Activated effector memory CD4-positive, alpha-beta T cell treated with anti-CD3 and anti-CD28 coated beads, Interleukin-2, amount 50 U/mL, for 16 hours (primary cell): ENCODE results near the gene SHLD1.

Experiments
- DNase-seq: peaks from one replicate; pipeline ENCODE4 v3.0.0-alpha.2; 2020

The SHLD1 gene

GRCh38 chr20:5822569-5822968 lies 72.4 kb downstream of the SHLD1 start:
- DNase-seq: no peak

GRCh38 chr20:5825130-5825719 lies 75.0 kb downstream of the SHLD1 start:
- DNase-seq: no peak

GRCh38 chr20:5827098-5827853 lies 77.1 kb downstream of the SHLD1 start:
- DNase-seq: no peak

DNA sequence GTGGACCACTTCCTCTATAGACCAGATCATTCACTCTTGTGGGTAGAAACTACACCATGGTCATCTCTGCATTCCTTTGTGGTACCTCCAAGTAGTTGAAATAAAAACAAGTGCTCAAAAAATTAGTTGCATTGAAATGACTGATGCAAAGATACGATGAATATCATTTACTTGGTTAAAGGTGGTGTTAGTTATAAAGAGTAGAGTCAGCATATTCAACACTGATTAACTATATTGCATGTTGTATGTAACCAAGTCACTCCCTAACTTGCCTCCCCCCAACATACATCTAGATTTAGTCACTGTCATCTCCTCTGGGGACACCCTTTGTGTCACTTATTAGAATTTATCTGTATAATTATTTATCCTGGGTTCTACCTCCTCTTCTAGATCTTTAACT lies 77.7 kb downstream of the SHLD1 start:
- no peak for DNase-seq

DNA sequence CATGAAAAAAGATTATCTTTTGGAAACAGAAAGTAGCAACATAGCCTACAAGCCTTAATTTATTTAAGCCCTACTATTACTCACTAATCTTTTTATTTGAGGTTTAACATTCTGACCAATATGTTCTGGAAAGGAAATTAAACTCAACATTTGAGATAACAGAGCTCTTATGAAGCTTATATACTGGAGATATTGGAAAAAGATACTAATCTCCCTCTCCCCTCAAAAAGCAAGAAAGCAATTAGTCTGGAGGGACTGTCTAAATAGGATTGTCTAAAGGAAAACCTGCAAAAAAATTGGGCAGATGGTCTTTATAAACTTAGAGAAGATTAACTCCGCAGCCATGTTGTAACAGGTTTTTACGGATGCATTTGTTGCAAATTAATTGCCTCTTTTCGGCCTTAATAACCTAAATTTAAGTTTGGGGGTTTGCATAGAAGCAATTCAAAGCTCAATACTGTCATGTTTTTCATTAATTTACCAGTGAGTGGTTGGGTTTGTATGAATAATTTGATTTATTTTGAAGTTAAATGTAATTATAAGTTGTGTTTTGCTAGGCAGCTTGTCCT lies 79.1 kb downstream of the SHLD1 start:
- DNase-seq: no peak

DNA sequence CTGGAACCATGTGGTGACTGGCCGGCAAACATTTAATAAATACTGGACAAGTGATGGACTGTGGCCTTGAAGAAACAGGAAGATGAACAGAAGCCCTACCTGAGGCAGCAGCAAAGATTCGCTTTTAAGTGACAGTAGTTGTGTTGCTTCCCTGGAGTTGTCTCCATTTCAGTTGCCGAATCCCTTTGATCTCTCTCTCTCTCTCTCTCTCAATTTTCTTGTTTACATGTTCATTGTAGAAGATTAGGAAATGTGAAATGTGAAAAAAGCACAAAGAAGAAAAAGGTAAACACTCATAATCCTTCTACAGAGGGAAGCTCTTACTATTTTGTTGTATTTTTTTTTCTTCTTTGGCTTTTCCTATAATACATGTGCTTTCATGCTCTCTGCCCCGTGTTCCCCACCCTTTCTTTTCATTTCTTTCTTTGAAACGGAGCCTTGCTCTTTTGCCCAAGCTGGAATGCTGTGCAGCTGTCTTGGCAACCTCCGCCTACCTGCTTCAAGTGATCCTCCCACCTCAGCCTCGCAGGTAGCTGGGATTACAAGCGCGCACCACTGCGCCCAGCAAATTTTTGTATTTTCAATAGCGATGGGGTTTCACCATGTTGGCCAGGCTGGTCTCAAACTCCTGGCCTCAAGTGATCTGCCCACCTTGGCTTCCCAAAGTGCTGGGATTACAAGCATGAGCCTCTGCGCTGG lies 81.5 kb downstream of the SHLD1 start:
- no peak for DNase-seq

DNA sequence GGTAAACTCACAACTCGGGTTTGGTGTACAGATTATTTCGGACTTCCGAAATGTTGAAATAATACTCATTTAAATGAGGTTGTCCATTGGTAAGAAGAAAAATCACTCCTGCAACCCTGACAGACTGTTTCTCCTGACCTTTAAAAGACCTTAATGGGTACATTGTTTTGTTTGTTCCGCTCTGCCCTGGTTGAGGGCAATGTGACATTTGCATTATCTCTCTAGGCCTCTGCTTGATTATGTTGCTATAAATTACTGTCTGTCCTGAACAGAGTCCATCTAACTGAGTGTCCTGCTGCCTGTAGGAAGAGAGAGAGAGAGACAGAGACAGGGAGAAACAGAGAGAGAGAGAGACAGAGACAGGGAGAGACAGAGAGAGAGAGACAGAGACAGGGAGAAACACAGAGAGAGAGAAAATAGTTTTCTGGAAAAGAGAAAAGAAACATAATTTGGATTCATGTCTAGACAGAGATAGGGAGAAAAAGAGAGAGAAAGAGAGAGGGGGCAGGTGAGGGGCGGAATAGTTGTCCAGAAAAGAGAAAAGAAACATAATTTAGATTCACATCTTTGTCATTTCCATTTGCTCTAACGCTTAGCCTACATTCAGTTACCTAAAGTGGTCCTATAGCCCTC lies 83.2 kb downstream of the SHLD1 start:
- DNase-seq: no peak

DNA sequence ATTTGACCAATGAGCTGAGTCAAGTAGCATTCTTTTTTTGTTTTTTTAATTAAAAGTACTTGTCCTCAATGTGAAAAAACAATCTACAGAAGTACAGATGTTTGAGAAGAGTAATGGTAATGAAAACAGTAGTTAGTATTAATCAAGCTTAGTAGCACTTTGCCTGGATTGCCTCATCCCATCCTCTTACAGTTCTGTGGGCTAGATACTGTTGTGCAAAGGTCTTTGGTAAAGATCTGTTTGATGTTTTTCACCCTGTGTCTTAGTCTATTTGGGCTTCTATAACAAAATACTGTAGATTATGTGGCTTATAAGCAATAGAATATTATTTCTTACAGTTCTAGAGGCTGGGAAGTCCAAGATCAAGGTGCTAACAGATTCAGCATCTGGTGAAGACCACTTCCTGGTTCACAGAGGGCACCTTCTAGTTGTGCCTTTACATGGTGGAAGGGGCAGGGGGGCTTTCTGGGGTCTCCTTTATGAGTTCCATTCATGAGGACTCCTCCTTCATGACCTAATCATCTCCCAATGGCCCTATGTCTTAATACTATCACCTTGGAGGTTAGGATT lies 84.3 kb downstream of the SHLD1 start:
- DNase-seq: no peak

DNA sequence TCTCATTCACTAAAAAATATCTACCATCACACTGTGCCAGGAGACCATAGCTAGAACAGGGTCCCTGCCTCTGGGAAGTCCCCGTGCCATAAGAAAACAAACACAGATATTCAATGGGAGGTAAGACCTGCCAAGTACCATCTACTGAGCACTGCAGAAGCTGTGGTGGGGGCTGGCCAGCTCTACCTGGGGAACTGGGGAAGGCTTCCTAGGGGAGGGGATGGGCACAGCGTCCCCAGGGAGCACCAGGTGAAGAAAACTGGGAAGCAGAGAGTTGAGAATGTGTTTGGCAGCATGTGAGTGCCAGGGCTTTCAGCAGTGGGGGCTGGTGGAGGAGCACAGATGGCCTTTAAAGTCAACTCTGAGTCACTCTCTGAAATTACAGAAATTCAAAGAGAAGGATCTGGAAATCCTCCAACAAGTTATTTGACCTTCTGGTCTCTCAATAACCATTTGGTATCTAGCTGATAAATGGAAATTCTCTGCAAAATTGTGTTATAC lies 85.2 kb downstream of the SHLD1 start:
- peak; percentile 68 for DNase-seq

- no peak for DNase-seq
Observed at GRCh38 chr20:5835871-5836270, 85.7 kb downstream of the SHLD1 start.

DNA sequence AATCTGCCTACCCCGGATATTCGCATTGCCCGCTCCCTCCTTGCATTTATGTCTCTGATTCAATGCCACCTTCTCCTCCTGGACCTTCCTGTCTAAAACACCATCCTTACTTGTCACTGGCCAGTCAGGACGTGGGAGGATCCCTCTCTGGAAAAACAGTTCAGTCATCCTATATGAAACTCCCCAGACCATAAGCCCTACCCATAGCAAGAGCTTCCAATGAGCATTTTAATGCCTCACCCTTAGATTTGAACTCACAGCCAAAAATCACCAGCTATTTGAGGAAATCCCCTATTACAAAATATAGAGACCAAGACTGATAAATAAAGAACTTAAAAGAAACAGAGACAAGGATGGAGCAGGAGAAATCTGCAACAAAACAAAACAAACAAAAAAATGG lies 86.4 kb downstream of the SHLD1 start:
- DNase-seq: no peak

GRCh38 chr20:5840411-5841002 lies 90.3 kb downstream of the SHLD1 start:
- no peak for DNase-seq

- DNase-seq: no peak
Observed at GRCh38 chr20:5841522-5841921, 91.3 kb downstream of the SHLD1 start.

GRCh38 chr20:5842465-5842864 lies 92.3 kb downstream of the SHLD1 start:
- DNase-seq: no peak

- no peak for DNase-seq
Observed at GRCh38 chr20:5843054-5843592, 92.9 kb downstream of the SHLD1 start.

DNA sequence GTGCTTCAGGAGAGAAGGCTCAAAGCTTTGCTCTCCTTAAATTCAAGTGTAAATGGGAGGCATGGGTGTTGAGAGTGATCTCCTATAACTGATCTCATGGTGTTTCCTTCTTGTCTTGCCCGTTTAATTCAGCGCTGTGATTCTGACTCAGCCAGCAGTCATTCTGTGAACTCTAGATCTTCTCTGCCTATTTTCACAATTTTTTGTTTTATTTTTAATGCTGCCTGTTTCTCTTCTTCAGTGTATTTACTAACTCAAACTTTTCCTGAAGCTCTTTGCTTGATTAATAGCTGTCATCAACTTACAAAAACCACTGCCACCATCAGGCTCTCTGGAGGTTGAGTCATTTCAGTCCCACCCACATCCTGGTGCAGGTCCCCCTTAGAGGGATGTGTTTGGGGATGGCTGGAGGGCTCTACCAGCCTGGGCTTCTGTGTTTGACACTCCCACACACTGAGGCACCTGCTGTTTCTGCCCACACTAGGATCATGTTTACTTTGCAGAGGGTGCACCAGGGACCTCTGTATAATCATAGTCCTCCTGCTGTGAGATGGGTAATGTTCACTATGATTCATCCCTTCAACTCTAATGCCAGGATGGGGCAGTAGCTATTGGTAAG lies 94.0 kb downstream of the SHLD1 start:
- DNase-seq: peak; percentile 88

GRCh38 chr20:5845681-5846615 lies 95.7 kb downstream of the SHLD1 start:
- DNase-seq: no peak

- DNase-seq: no peak
Observed at GRCh38 chr20:5848711-5849505, 98.7 kb downstream of the SHLD1 start.

DNA sequence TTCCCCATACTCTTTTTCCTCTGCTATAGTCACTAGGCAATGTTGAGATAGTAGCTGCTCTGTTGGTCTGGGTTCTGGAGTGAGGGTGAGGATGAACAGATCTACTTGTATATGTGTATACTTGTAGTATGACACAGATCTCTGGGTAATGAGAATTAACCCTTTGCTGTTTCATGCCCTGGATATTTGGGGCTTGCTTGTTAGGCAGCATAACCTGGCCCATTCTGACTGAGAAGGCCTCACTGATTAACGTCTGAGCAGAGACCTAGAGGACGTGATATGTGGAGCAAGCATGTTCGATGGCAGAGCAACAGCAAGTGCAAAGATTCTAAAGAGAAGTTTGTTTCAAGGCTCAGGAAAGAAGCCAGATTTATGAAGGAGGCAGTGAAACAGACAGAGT lies 105.7 kb downstream of the SHLD1 start:
- DNase-seq: no peak

DNA sequence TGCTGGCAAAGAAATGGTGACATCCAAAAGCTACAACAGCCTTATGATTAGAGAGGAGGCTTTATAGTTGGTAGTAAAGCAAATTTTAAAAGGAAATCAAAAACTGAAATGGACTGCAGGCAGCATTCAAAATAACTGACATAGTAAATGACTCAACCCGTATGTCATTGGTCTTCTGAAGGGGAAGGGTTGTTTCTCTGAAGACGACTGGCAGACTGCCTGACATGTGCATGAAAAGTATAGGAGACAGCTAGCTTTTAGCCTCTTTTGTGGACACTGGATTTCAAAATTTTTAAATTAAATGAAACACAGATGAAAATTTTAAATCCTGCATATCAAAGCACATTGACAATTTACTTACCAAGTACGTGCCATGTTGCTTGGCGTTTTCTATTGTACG lies 109.4 kb downstream of the SHLD1 start:
- DNase-seq: no peak
